ENCODE measurements around the gene ANOS1. TPM values are rescaled to one million over a fixed set of nuclear protein-coding genes. Genes with fewer than 3 reads are reported as not detected.

Gene ANOS1
- total RNA-seq, 1 experiment from 2014 or later: 0.22 TPM

DNA sequence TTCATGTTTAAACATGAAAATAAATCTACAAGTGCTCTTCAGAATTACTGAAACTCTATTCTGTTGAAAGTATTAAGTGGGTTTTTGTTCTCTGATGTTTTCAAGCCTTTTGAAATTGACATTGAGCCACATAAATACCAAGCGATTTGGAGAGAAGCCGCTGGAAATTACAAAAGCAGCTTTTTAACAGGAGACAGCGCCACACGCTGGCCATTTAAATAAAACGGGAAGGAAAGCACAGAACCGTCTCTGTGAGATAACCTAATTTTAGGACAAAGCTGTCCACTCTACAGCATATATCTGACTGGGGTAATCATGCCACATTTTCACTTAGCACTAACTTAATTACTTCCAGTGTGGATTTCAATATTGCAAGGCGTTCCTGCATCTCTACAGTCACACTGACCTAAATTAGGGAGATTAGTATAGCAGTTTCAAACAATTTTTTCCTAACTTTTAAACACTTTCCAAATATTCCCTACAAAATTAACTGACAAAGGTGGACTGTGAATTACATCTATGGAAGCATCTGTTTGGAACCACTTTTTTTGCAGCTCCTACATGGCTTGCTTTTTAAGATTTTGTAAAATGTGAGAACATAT is 6.8 kb upstream of the ANOS1 start:
- no peak overlapping the region for H3K4me3 ChIP-seq
- no peaks in the 10 kb centered on the region for H3K9me2 ChIP-seq (ENCODE audit: insufficient read depth)
- no peaks in the 10 kb centered on the region for H4K20me1 ChIP-seq (ENCODE audit: insufficient read depth)
- ChIA-PET CTCF (interaction anchor here (1.3 kb wide), 1 partner anchor 741 kb away, joined by 4 read pairs; no protein-coding TSS in a partner anchor), POLR2A (ENCODE audit: unreplicated experiment) (interaction anchor here (0.6 kb wide), 1 partner anchor 808 kb away, joined by 3 read pairs; no protein-coding TSS in a partner anchor)
- H3K27me3 ChIP-seq (ENCODE audit: insufficient read depth, low read depth): no peaks in the 10 kb centered on the region
- H3K4me2 ChIP-seq: no peak overlapping the region
- no peaks in the 10 kb centered on the region for H3K9me3 ChIP-seq (ENCODE audit: insufficient read depth, low read depth)
- H3K79me2 ChIP-seq (ENCODE audit: low read depth): no peaks in the 10 kb centered on the region
- H3K27ac ChIP-seq: no peak overlapping the region
- peak in 1 of 2 experiments; percentile 48 for DNase-seq
- BruUV-seq (replicated peaks): no TSS peak
- H3K4me1 ChIP-seq (replicated peaks; ENCODE audit: insufficient read depth): no peaks in the 10 kb centered on the region
- TF ChIP-seq EZH2 (IDR thresholded peaks at IDR 0.05; ENCODE audit: low read depth): no peak
- TF ChIP-seq, protein P1, sequence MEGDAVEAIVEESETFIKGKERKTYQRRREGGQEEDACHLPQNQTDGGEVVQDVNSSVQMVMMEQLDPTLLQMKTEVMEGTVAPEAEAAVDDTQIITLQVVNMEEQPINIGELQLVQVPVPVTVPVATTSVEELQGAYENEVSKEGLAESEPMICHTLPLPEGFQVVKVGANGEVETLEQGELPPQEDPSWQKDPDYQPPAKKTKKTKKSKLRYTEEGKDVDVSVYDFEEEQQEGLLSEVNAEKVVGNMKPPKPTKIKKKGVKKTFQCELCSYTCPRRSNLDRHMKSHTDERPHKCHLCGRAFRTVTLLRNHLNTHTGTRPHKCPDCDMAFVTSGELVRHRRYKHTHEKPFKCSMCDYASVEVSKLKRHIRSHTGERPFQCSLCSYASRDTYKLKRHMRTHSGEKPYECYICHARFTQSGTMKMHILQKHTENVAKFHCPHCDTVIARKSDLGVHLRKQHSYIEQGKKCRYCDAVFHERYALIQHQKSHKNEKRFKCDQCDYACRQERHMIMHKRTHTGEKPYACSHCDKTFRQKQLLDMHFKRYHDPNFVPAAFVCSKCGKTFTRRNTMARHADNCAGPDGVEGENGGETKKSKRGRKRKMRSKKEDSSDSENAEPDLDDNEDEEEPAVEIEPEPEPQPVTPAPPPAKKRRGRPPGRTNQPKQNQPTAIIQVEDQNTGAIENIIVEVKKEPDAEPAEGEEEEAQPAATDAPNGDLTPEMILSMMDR (conservative IDR thresholded peaks at IDR 0.05): peak; percentile 82
- no peaks in the 10 kb centered on the region for H3K36me3 ChIP-seq (ENCODE audit: low read depth)
- intact Hi-C loops (cut with micrococcal nuclease; ENCODE audit: unreplicated experiment): loop anchor here (1.0 to 2.0 kb wide), 2 partner anchors 559 to 742 kb away; no protein-coding TSS in a partner anchor
- H2AFZ ChIP-seq: no peak overlapping the region
- H3F3A ChIP-seq (ENCODE audit: insufficient read depth, low read depth): no peaks in the 10 kb centered on the region

DNA sequence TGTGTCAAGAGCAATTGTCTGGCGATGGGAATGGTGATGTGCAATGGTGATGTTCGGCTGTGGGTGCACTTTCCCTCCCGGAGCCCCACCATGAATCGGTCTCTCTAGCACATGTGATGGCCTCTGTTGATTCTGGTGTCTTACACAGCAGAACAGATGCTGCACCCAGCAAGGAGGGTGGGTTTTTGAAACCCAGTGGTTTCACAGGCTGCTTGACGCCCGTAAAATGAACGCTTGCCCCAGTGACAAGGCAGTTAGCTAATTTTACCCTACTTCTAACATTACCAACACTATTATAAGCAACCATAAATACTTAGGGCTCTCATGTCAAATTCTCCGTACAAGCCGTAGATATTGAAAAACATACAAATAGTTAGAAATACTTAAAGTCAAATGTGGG is 5.9 kb upstream of the ANOS1 start:
- no peak overlapping the region for H3K27ac ChIP-seq
- intact Hi-C loops (cut with micrococcal nuclease; ENCODE audit: unreplicated experiment): loop anchor here (1.0 to 2.0 kb wide), 2 partner anchors 559 to 741 kb away; no protein-coding TSS in a partner anchor

DNA sequence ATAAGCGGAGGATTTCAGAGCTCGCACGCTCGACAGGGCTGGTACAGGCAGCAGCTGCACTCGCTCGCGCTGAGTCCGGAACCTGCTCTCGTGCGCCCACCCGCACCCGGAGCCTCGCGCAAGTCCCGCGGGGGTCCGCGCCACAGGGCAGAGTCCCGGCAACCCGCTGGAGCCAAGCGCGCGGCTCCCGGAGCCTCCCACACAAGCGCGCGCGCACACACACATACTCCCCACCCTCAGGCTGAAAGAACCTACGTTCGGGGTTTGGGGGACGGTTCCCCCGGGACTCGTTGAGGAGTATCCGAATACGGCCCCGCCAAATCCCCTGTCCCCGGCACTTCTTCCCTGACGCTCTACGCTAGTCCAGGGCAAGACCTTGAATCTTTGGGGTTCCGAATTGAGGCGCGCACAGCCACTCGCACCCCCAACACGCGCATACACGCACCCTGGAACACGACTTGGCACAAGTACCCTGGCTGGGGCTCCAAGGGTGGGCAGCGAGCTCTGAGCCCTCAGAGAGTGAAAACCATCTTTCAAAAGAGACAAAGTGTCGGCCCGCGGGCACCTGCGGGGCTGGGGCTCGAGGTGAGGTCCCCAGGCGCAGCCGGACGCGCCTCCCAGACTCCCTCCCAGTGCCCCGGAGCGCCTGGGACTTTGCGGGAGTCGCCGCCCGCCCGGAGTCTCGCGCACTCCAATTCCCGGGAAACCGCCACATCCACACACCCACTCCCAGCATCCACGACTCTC is 952 bp downstream of the ANOS1 start:
- Histone ChIP-seq H3K9me2 (ENCODE audit: insufficient read depth) (no peaks in the 10 kb centered on the region), H2AFZ (no peak overlapping the region), H3K9me3 (ENCODE audit: insufficient read depth, low read depth) (no peaks in the 10 kb centered on the region), H3K79me2 (ENCODE audit: low read depth) (no peaks in the 10 kb centered on the region), H3K27me3 (ENCODE audit: insufficient read depth, low read depth) (no peaks in the 10 kb centered on the region), H3K27ac (no peak overlapping the region), H3K4me1 (replicated peaks; ENCODE audit: insufficient read depth) (peaks cover 16% of the 10 kb centered on the region), H3K4me2 (no peak overlapping the region), H3K36me3 (ENCODE audit: low read depth) (no peaks in the 10 kb centered on the region), H3F3A (ENCODE audit: insufficient read depth, low read depth) (peaks cover 5% of the 10 kb centered on the region; the same call in 1 of the 2 replicates), H3K4me3 (no peak overlapping the region), H4K20me1 (ENCODE audit: insufficient read depth) (no peaks in the 10 kb centered on the region)
- BruUV-seq (replicated peaks): no TSS peak
- no peak for TF ChIP-seq EZH2 (IDR thresholded peaks at IDR 0.05; ENCODE audit: low read depth)
- TF ChIP-seq, protein P1 (conservative IDR thresholded peaks at IDR 0.05): no peak
- ChIA-PET POLR2A (ENCODE audit: unreplicated experiment) (no interaction called here), CTCF (no interaction called here)
- intact Hi-C loops (cut with micrococcal nuclease; ENCODE audit: unreplicated experiment): no loop called here
- DNase-seq: no peak

More for the DNA sequence above, 5.9 kb upstream of the ANOS1 start:
- no peak for DNase-seq
- BruUV-seq (replicated peaks): no TSS peak
- no peaks in the 10 kb centered on the region for H3F3A ChIP-seq (ENCODE audit: insufficient read depth, low read depth)
- H3K36me3 ChIP-seq (ENCODE audit: low read depth): no peaks in the 10 kb centered on the region
- H3K79me2 ChIP-seq (ENCODE audit: low read depth): no peaks in the 10 kb centered on the region
- H4K20me1 ChIP-seq (ENCODE audit: insufficient read depth): no peaks in the 10 kb centered on the region
- H3K4me3 ChIP-seq: no peak overlapping the region
- CTCF ChIA-PET: interaction anchor here (1.3 kb wide), 1 partner anchor 740 kb away, joined by 4 read pairs; no protein-coding TSS in a partner anchor
- no peaks in the 10 kb centered on the region for H3K4me1 ChIP-seq (replicated peaks; ENCODE audit: insufficient read depth)
- H3K9me2 ChIP-seq (ENCODE audit: insufficient read depth): no peaks in the 10 kb centered on the region
- POLR2A ChIA-PET (ENCODE audit: unreplicated experiment): interaction anchor here (0.6 kb wide), 1 partner anchor 807 kb away, joined by 3 read pairs; no protein-coding TSS in a partner anchor
- no peak overlapping the region for H3K4me2 ChIP-seq
- H2AFZ ChIP-seq: no peak overlapping the region
- H3K27me3 ChIP-seq (ENCODE audit: insufficient read depth, low read depth): no peaks in the 10 kb centered on the region
- TF ChIP-seq EZH2 (IDR thresholded peaks at IDR 0.05; ENCODE audit: low read depth): no peak
- TF ChIP-seq, protein P1 (conservative IDR thresholded peaks at IDR 0.05): no peak
- H3K9me3 ChIP-seq (ENCODE audit: insufficient read depth, low read depth): no peaks in the 10 kb centered on the region

Data from PC-9 (cell line).